A549 (cell line): ENCODE data around the gene ZSWIM5.

ENCODE experiments used
- BHLHE40 ChIP-seq: IDR thresholded peaks from 2 replicates; pipeline ENCODE4 v1.6.1; 2012; ENCODE audit warnings: low read depth, low read length, inconsistent platforms
- CEBPB ChIP-seq, 2 experiments: fragments of >200 bp in 1 of 2; sonication (Bioruptor Twin) in 1 of 2; formaldehyde crosslinking in 1 of 2; IDR thresholded peaks; 2 replicates each; pipeline ENCODE4 v1.6.1; 2012 to 2016
- CTCF ChIP-seq: fragments of >200 bp; sonication (Bioruptor Twin); formaldehyde crosslinking; IDR thresholded peaks from 3 replicates; pipeline ENCODE4 v1.5.1; 2016
- EP300 ChIP-seq, 2 experiments: fragments of >200 bp; sonication (Bioruptor Twin); formaldehyde crosslinking; IDR thresholded peaks; 2 replicates in 1 of 2; 3 replicates in 1 of 2; pipeline ENCODE4 v1.6.1; 2016 to 2017
- MAFK ChIP-seq: fragments of 450-650 bp; IDR thresholded peaks from 2 replicates; pipeline ENCODE4 v1.6.1; 2014; ENCODE audit not compliant: partially characterized antibody
- MAZ ChIP-seq: fragments of 150-350 bp; IDR thresholded peaks from 2 replicates; pipeline ENCODE4 v1.6.1; 2014; ENCODE audit warnings: antibody characterized with exemption, low read depth, low read length, borderline replicate concordance
- MYC ChIP-seq: IDR thresholded peaks from 2 replicates; pipeline ENCODE4 v1.6.1; 2012; ENCODE audit warnings: mild to moderate bottlenecking, inconsistent platforms, low read length, improper control_type of control experiment, borderline replicate concordance
- NR3C1 ChIP-seq: fragments of >200 bp; sonication (Bioruptor Twin); formaldehyde crosslinking; IDR thresholded peaks from 3 replicates; pipeline ENCODE4 v1.6.1; 2017
- POLR2A ChIP-seq: IDR thresholded peaks from 2 replicates; pipeline ENCODE4 v1.6.1; 2012; ENCODE audit warnings: mild to moderate bottlenecking, low read length
- POLR2AphosphoS2 ChIP-seq: conservative IDR thresholded peaks from 2 replicates; pipeline ENCODE4 v1.6.1; 2012; ENCODE audit warnings: low read length, improper control_type of control experiment, inconsistent platforms
- RAD21 ChIP-seq, 2 experiments: fragments of >200 bp in 1 of 2; sonication (Bioruptor Twin) in 1 of 2; formaldehyde crosslinking in 1 of 2; IDR thresholded peaks in 1 of 2; conservative IDR thresholded peaks in 1 of 2; 2 replicates in 1 of 2; 3 replicates in 1 of 2; pipeline ENCODE4 v1.6.1; 2012 to 2018; ENCODE audit warnings: inconsistent platforms in 1 of 2
- RFX5 ChIP-seq: fragments of 450-650 bp; IDR thresholded peaks from 2 replicates; pipeline ENCODE4 v1.7.1; 2014; ENCODE audit warnings: antibody characterized with exemption, mild to moderate bottlenecking, moderate library complexity
- TF ChIP-seq, protein P1 (sequence below): fragments of 200-600 bp; sonication (generic); IDR thresholded peaks from 2 replicates; pipeline ENCODE4 v1.6.1; 2016; ENCODE audit warnings: antibody characterized with exemption, mild to moderate bottlenecking, moderate library complexity
- TF ChIP-seq, protein P2 (sequence below): fragments of 450-650 bp; IDR thresholded peaks from 2 replicates; pipeline ENCODE4 v1.6.1; 2014; ENCODE audit warnings: antibody characterized with exemption

DNA sequence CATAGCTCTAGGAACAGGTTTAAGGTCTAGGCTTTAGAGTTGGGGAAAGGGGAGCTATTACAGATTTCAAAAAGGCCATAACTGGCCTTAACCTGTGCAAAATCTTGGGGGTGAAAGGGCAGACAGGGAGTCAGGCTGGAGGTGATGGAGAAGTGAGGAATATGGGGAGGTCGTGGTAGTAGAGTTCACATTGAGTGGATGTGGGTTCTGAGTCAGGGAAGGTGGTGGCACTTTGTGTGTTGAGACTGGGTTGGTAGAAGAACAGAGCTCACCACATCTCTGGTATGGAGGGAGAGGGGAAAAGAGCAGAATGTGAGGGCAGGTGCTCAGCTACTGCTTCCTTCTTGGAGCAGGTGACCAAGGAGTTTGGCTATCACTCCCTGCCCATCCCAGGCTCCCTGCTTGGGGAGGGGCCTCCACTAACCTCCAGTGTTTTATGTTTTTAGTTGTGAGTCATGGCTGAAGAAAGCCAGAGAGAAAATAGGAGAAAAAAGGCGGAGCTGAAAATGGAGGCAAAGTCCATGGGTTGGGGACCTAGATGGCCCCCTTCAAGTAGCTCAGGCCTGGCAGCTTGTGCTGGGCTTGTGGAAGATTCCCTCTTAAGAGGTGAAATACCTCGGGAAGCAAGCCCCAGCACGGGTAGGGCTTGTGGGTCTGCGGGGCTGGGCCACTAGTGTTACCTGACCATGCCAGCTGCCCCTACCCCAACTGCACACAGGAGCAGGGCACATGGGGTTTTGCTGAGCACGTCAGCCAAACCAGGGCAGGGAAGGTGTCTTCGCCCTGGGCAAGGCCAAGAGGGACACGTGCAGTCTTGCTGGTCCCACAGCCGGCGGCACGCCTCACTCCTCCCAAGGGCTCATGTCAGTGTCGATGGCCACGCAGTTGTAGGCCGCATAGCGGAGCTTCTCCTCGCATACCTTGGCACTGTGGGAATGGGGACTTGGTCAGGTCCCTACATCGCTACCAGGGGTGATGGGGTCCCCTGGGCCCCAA lies 203.5 kb downstream of the ZSWIM5 start:
- TF ChIP-seq CEBPB (IDR thresholded peaks at IDR 0.05) = no peak
- TF ChIP-seq MAFK = no peak
- no peak for TF ChIP-seq EP300 (IDR thresholded peaks at IDR 0.05)
- no peak for TF ChIP-seq POLR2A
- no peak for TF ChIP-seq CTCF
- TF ChIP-seq, protein P1, sequence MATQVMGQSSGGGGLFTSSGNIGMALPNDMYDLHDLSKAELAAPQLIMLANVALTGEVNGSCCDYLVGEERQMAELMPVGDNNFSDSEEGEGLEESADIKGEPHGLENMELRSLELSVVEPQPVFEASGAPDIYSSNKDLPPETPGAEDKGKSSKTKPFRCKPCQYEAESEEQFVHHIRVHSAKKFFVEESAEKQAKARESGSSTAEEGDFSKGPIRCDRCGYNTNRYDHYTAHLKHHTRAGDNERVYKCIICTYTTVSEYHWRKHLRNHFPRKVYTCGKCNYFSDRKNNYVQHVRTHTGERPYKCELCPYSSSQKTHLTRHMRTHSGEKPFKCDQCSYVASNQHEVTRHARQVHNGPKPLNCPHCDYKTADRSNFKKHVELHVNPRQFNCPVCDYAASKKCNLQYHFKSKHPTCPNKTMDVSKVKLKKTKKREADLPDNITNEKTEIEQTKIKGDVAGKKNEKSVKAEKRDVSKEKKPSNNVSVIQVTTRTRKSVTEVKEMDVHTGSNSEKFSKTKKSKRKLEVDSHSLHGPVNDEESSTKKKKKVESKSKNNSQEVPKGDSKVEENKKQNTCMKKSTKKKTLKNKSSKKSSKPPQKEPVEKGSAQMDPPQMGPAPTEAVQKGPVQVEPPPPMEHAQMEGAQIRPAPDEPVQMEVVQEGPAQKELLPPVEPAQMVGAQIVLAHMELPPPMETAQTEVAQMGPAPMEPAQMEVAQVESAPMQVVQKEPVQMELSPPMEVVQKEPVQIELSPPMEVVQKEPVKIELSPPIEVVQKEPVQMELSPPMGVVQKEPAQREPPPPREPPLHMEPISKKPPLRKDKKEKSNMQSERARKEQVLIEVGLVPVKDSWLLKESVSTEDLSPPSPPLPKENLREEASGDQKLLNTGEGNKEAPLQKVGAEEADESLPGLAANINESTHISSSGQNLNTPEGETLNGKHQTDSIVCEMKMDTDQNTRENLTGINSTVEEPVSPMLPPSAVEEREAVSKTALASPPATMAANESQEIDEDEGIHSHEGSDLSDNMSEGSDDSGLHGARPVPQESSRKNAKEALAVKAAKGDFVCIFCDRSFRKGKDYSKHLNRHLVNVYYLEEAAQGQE = no peak
- TF ChIP-seq RFX5 = no peak
- TF ChIP-seq, protein P2, sequence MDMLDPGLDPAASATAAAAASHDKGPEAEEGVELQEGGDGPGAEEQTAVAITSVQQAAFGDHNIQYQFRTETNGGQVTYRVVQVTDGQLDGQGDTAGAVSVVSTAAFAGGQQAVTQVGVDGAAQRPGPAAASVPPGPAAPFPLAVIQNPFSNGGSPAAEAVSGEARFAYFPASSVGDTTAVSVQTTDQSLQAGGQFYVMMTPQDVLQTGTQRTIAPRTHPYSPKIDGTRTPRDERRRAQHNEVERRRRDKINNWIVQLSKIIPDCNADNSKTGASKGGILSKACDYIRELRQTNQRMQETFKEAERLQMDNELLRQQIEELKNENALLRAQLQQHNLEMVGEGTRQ = no peak
- no peak for TF ChIP-seq POLR2AphosphoS2
- no peak for TF ChIP-seq BHLHE40
- TF ChIP-seq NR3C1 = no peak
- TF ChIP-seq RAD21 (conservative IDR thresholded peaks at IDR 0.05 in 1 of 2, IDR thresholded peaks at IDR 0.05 in 1 of 2) = no peak
- TF ChIP-seq MAZ = no peak
- no peak for TF ChIP-seq MYC
